ENCODE measurements around the gene GNPTAB. TPM values are rescaled to one million over a fixed set of nuclear protein-coding genes. Genes with fewer than 3 reads are reported as not detected.
A peak's percentile ranks its signal among the peaks of the same experiment; 100 is the strongest.
"Not testable (repeated sequence)": the region's sequence is repeated elsewhere in the genome, so short reads cannot be mapped to it uniquely, and the experiment has no call there.

Gene GNPTAB
- polyA plus RNA-seq, result 10 to 100 TPM in 1 of 3 donors, 1 to 10 TPM in 2; 5.8 to 15.3 (median 9.2) TPM

DNA sequence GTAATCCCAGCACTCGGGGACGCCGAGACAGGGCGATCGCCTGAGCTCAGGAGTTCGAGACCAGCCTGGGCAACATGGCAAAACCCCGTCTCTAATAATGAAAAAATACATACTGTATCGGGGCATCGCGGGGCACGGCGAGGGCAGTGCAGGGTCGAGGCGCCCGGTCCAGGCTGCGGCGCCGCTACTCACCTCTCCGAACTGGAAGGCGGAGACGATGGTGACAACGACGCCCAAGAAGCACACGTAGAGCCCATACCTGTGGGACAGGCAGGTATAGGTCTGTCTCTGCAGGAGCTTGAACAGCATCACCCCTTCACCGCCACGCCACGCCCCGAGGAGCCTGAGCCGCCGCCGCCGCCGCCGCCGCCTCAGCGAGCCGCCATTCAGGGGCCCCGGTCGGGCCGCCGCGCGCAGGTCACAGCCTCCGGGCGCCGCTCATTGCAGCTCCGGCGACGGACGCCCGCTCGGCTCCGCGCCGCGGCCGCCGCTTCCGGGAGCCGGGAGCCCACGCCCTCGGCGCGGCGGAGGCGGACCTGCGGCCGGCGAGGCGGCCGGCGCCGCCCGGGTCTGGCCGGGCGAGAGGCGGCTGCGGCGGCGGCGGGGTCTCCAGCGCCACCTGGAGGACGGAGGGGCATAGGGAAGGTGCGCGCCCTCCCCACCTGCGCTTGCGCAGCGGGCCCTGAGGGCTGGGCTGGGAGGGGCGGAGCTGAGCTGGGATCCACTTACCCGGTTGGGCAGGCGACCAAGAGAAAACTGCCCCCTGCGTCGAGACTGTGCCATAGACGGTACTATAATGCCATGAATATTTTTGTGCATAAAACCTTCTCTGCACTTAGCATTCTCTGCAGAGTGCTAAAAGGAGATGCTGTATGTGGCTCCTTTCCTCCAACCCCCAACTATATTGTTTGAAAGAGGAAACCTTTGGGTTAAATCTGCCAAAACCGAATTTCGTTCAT, at the start of gene GNPTAB:
Gene GNPTAB, minus strand, starts transcription at position 593 of the 959 bp plus-strand sequence. Its CDS starts 284 bp downstream, at position 309.
- WGBS, 3 donors, result 0% methylated on average over 71 to 96 of the region's 96 CpGs
- H3K27ac ChIP-seq (ENCODE audit: low read depth, low read length), result no peak within 1 kb of the TSS

DNA sequence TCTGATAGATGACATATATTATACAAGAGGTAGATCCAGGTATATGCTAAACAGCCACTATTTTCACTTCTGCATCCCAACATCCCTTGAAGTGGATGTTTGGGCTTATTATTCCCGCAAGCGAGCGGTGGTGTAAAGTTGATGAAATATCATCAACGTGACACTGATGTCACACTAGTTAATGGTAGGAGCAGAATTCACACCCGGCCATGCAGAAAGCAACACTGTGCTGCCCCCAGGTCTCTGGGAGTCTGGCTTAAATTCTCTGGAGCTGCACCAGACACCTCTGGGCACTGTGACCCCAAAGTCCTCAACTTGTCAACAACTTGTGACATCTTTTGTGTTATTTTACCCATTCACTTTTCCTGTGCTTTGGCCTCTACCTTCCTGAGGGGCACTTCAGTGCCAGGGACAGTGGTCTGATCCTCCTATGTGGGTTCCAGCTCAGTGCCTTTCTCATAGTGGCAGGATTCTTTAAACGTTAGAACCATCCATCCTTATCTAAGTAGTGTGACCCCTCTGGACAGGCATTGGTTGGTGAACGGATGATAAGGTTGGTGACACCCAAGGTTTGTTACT, 47.6 kb upstream of the GNPTAB start:
- no peak overlapping the region for H3K27ac ChIP-seq (ENCODE audit: low read depth, low read length)
- 9 to 43% (median 15%) methylated on average over 7 of the region's 7 CpGs for WGBS, 3 donors

DNA sequence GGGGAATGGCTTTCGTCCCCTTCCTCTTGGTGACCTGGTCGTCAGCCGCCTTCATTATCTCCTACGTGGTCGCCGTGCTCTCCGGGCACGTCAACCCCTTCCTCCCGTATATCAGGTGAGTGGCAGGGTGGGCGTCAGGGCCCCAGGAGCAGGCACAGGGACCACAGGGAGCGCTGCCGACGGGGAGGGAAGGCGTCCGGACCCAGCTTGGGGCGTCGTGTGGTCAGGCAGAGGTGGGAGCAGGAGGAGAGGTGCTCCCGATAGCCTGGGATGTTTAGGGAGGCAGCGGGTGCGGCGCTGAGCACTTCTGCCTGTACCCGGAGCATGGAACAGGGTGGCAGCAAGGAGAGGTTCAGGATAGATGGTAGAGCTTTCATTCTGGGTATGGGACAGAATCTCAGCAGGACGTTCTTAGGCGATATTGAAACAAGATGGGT, 47.1 kb upstream of the GNPTAB start:
- peak overlapping the region; percentile 99 for H3K27ac ChIP-seq (ENCODE audit: low read depth, low read length)
- WGBS, 3 donors, result 0 to 1% (median 1%) methylated on average over 22 to 24 of the region's 24 CpGs

DNA sequence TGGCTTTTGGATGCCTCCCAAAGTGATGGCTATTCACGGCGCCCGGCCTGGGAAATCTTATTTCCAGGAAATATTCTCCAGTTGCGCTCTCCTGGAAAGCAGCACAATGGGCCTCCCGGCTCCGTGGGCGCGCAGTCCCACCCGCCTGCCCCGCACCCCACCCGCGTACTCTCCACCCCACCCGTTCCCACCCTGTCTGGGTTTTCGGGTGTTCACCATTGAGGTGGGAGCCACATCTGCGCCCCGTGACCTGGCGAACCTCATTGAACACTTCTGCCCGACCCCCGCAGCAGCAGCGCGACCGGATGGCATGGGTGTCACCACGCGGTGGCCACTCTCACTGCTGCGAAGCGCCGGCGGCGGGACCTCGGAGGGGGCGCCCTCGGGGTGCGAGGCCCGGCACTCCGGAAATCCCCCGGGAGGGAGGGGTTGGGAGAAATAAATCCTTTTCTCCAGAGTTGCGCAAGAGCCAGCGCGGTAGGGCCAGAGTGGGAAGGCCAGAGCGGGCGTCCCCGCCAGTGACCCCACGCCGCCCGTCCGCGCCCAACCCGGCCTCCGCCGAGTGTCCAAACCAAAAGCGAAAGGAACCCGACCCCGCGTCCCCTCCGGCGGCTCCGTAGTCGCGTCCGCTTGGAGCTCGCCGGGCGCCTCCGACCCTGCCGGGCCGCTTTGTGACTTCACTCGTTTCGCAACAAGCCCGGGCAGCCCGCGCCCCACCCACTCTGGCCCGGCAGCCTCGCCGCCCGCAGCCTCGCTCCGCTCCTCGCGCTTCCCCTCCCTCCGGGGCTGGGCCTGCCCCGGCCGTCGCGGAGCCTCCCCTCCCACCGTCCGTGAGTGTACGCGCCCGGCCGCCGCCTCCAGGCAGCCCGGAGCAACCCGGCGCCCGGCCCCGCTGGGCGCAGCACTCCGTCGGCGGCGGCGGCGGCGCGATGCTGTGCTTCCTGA, 46.4 kb upstream of the GNPTAB start, which contains the start of gene DRAM1:
Gene DRAM1, plus strand, starts transcription at position 720 of the 945 bp plus-strand sequence. Its CDS starts 210 bp downstream, at position 930.
- 1 to 2% (median 1%) methylated on average over 89 to 105 of the region's 105 CpGs for WGBS, 3 donors
- H3K27ac ChIP-seq (ENCODE audit: low read depth, low read length), result peak within 1 kb of the TSS; percentile 99

DNA sequence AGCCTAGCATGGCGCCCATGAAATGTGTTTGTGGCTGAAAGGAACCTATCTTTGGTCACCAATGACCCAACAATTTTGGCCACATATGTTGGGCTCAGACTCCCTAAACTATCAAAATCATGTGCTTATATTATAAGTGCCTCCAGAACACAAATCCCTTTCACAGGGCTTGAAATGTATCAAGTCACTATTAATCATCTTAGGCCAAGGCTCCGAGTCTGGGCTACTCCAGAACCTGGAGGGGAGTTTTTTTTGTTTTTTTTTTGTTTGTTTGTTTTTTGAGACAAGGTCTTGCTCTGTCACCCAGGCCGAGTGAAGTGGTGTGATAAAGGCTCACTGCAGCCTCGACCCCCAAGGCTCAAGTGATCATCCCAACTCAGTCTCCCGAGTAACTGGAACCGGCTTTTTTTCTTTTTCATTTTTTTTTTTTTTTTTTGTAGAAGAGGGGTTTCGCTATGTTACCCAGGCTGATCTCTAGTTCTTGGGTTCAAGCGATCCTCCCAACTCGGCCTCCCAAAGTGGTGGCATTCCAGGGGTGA, 45.6 kb upstream of the GNPTAB start:
- H3K27ac ChIP-seq (ENCODE audit: low read depth, low read length), result no peak overlapping the region
- 45 to 57% (median 53%) methylated on average over 9 of the region's 9 CpGs for WGBS, 3 donors

DNA sequence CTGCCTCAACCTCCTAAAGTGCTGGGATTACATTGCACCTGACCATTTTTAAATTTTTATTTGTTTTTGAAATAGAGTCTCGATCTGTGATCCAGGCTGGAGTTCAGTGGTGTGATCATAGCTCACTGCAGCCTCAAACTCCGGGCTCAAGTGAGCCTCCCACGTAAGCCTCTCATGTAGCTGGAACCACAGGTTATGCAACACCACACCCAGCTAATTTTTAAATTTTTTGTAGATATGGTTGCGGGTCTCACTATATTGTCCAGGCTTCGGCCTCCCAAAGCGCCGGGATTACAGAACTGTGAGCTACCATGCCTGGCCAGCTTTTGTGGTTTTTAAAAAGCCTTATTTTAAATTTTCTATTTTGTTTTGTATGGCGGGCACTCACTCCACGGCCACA, 44.4 kb upstream of the GNPTAB start:
- WGBS, 3 donors, result 80 to 92% (median 85%) methylated on average over 9 of the region's 9 CpGs
- no peak overlapping the region for H3K27ac ChIP-seq (ENCODE audit: low read depth, low read length)

DNA sequence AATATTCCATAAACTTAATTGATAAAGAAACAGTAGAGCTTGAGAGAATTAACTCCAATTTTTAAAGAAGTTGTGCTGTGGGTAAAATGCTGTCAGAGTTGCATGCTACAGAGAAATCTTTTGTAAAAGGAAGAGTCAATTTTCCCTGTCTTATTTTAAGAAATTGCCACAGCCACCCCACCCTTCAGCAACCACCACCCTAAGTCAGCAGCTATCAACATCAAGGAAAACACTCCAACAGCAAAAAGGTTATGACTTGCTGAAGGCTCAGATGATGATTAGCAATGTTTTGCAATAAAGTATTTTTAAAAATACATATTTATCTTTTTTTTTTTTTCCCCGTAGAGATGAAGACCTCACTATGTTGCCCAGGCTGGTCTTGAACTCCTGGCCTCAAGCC, 40.2 kb upstream of the GNPTAB start:
- WGBS, 3 donors, result 76 to 90% (median 85%) methylated on average over 1 of the region's 1 CpG
- H3K27ac ChIP-seq (ENCODE audit: low read depth, low read length), result no peak overlapping the region

DNA sequence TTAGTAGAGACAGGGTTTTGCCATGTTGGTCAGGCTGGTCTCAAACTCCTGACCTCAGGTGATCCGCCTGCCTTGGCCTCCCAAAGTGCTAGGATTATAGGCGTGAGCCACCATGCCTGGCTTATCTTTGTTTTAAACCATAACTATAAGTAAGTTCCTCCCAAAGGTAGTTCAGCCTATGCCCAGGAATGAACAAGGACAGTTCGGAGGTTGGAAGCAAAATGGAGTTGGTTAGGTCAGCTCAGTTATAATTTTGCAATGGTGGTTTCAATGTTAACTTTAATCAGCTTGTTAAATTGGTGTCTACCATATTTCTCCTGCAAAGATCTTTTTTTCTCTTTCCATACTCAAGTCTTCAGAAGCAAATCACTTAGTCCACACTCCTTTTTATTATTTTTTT, 36.9 kb upstream of the GNPTAB start:
- WGBS, 3 donors, result 96 to 97% (median 97%) methylated on average over 3 of the region's 3 CpGs

DNA sequence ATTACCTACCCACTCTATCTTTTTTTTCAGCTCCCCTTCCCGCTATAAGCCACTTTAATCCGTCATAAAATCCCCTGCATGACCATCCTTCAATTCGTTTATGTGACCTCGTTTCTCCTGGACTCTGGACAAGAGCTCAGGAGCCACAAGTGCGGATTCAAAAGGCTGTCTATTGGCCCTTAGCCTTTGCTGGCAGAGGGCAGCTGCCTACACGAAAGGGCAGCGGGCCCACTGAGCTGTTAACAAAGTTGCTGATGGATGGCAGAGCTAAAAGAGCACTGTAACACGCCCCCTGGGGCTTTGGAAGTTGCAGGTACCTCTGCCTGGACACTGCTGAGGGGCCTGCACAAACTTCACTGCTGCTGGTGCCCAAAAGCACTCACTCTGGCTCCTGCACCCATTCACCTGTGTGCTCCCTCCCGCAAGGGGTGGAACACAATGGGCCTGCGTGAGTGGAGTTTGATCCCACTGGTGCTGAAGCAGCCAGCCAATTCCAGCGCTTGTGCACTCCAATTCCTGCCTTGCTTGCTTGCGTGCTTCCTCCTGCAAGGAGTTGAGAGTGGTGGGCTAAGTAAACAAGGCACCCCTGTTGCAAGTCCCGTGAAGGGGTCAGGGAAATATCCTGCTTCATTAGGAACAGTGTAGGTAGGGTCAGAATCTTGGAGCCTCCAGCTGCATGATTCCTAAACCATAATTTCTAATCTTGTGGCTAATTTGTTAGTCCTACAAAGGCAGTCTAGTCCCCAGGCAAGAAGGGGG, 36.0 kb upstream of the GNPTAB start:
- WGBS, 3 donors, result 74 to 85% (median 77%) methylated on average over 13 of the region's 13 CpGs

More for the DNA sequence above, 36.9 kb upstream of the GNPTAB start:
- not testable (repeated sequence) for H3K27ac ChIP-seq (ENCODE audit: low read depth, low read length)

DNA sequence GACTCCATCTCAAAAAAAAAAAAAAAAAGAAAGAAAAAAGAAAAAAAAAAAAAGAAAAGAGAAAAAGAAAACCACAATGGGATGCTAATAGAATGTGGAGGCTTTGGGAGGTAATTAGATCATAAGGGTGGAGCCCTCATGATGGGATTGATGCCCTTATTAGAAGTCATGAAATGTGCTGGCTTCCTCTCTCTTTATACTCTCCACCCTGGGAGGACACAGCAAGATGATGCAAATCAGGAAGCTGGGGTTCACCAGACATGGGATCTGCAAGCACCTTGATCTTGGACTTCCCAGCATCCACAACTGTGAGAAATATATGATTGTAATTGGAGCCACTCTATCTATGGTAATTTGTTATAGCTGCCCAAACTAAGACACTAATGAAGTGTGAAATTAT, 33.2 kb upstream of the GNPTAB start:
- H3K27ac ChIP-seq (ENCODE audit: low read depth, low read length), result no peak overlapping the region

More for the DNA sequence above, 36.0 kb upstream of the GNPTAB start:
- no peak overlapping the region for H3K27ac ChIP-seq (ENCODE audit: low read depth, low read length)

DNA sequence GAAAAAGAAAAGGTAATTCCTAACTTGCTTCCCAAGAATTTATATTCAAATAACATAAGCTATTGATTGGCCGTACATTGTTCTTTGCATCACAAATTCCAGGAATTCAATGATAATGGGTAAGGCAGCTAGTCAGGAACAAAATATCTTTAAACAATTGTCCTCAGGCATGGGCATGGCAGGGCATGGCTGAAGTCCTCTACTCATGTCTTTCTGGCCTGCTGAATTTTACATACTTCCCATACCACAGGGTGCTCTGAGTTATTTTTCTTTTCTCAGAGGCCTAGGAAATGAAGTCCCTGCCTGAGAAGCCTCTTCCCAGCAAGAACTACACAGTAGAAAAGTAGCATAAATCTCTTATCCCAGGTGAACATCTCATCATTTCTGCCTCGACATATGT, 31.5 kb upstream of the GNPTAB start:
- WGBS, 3 donors, result 92 to 97% (median 93%) methylated on average over 2 of the region's 2 CpGs
- no peak overlapping the region for H3K27ac ChIP-seq (ENCODE audit: low read depth, low read length)

DNA sequence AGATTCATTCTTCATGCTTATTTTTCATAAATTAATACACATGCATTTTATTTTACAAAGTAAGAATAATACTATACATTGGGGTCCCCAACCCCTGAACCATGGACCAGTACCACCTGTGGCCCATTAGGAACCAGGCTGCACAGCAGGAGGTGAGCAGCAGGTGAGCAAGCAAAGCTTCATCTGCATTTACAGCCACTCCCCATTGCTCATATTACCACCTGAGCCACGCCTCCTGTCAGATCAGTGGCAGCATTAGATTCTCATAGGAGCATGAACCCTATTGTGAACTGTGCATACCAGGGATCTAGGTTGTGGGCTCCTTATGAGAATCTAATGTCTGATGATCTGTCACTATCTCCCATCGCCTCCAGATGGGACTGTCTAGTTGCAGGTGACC, 30.9 kb upstream of the GNPTAB start:
- 84 to 98% (median 95%) methylated on average over 2 of the region's 2 CpGs for WGBS, 3 donors
- not testable (repeated sequence) for H3K27ac ChIP-seq (ENCODE audit: low read depth, low read length)

DNA sequence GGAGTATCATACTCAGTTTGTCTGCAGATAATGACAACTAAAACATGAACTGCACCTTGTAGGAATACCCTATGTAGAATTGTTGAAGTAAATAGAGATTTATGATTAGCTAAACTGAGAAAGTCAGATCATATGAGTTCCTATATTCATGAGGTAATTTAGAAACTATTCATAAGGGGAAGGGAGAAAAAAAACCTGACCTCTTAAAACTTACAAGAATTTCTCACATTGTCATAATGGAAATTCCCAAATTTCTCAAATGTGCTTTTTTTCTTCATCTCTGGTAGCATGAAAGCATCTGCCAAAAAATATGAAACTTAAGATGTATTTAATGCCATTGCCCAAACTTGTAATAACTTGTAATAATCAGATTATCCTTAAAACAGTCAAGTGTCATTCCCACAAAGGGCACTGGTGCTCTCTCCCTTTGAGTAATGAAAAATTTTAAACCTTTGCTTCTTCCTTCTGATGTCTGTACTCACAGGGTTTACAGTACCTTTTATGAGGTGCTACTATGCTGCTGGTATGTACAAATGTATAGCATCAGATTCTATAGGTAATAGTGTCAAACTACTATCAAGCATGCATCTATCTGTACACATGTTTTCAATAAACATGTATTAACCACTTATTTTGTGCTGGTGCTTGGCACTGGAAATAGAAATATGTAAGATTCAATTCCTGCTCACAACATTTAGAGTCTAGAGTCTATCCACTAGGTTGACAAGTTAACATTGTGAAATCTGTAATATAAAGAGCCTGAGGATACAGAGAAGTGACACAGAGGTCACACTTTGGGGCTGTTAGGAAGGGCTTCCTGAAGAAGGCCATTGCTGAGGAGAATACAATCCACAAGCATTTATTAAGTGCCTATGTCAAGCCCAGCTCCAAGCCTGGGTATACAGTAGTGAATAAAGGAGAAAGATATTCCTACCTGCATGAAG, 29.2 kb upstream of the GNPTAB start:
- no peak overlapping the region for H3K27ac ChIP-seq (ENCODE audit: low read depth, low read length)

DNA sequence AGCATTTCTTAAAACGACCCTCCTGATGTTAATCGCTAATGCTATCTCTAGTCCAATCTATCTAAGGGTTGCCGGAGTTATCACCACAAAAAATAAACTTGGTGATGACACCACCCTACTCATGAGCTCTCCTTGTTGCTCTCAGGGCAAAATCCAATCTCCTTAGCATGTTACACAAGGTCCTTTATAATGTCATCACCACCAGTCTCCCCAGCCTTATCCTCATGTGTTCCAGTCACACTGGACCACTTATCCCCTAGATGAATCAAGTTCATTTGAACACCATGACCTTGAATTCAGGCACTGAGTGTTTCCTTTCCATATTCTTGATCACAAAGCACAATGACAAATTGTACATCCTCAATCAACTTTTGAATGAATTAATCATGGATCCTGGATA, 27.6 kb upstream of the GNPTAB start:
- WGBS, 3 donors, result 91 to 96% (median 95%) methylated on average over 3 of the region's 3 CpGs
- H3K27ac ChIP-seq (ENCODE audit: low read depth, low read length), result no peak overlapping the region

DNA sequence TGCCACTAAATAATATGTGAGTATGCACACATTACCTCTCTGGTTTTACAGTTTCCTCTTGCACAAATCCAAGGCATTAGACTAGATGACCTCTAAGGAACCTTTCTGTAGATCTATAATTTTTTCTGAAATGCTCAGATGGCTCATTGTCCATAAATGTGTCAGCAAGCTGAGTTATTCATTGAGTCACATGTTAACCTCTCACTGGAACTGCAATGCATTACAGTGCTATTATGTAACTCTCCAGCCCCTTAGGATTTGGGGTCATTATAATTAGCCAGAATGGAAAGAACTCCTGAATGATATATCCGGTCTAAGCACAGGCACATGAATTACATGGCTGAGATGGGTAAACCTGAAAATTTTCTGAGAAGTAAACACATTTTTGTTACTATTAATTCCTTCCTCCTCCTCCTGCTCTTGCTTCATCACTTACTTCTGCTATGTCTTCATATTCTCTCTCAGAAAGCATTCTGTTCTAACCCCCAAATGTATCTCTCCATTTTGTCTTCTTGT, 26.3 kb upstream of the GNPTAB start:
- WGBS, 3 donors, result 15 to 70% (median 38%) methylated on average over 1 of the region's 1 CpG
- no peak overlapping the region for H3K27ac ChIP-seq (ENCODE audit: low read depth, low read length)

DNA sequence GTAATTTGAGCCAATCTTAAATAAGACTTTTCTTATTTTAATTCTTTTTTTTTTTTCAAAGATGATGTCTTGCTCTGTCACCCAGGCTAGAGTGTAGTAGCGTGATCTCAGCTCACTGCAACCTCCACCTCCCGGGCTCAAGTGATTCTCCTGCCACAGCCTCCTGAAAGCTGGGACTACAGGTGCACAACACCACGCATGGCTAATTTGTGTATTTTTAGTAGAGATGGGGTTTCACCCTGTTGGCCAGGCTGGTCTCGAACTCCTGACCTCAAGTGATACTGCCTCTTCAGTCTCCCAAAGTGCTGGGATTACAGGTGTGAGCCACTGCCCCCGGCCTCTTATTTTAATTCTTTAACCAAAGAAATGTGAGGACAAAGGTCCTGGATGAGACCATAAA, 25.9 kb upstream of the GNPTAB start:
- WGBS, 3 donors, result 87 to 94% (median 88%) methylated on average over 5 of the region's 5 CpGs
- not testable (repeated sequence) for H3K27ac ChIP-seq (ENCODE audit: low read depth, low read length)

Data from adipose tissue (tissue), 3 donors.